Measurements from ENCODE around the gene POMT2.
"Not testable (repeated sequence)": the region's sequence is repeated elsewhere in the genome, so short reads cannot be mapped to it uniquely, and the experiment has no call there.

Gene POMT2

DNA sequence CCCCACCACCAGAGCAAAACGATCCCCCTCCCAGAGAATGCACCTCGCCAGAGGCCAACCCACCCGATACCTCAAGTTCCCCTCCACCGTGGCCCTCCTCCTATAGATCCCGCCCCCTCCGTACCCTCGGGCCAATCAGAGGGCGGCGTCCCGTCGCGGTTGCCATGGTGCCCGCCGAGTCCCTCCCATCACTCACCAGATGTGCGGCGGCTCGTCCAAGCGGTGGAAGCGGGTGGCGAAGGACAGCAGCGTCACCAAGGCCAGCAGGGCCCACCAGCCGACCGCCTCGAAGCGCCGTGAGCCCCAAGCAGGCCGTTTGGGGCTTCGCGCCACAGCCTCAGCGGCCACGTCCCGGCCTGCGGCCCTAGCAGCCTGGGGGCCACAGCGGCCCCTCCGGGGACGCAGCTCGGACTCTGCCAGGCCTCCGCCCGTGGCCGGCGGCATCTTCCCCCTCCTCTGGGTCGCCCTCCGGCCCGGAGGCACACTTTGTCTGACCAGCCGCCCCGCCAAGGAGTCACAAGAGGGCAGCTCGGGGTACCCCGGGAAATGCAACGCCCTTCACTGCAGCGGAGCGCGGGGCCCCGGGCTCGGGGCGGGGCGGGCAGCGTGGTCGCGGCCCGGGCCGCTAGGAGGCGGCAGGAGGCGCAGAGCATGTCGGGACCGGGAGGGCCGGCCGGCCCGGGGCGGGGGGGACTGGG lies at the start of gene POMT2:
POMT2 (minus strand) TSS at position 646 of the 698 bp plus-strand sequence; CDS start at position 444, 202 bp downstream.
- peak; percentile 86 to 88 for DNase-seq (ENCODE audit: low read depth in 2 of 2)

- no peak for DNase-seq (ENCODE audit: low read depth in 2 of 2)
These were observed 48.6 kb upstream of the POMT2 start for GRCh38 chr14:77369285-77369684.

GRCh38 chr14:77364146-77364545 lies 43.5 kb upstream of the POMT2 start:
- DNase-seq (ENCODE audit: low read depth in 2 of 2) = no peak

DNA sequence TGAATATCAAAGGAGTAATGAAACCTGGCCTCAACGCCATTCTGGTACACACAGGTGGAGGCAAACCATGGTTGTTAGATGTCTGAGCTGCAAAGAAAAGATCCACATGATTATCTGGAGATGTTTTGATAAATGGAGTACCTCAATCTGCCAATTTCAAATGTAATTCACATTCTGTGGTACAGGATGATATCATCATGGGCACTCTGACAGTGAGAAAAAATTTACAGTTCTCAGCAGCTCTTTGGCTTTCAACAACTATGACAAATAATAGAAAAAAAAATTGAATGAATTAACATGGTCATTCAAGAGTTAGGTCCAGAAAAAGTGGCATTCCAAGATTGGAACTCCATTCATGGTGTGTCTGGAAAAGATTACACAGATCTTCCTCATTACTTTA lies 38.9 kb upstream of the POMT2 start:
- DNase-seq (ENCODE audit: low read depth in 2 of 2) = no peak

DNA sequence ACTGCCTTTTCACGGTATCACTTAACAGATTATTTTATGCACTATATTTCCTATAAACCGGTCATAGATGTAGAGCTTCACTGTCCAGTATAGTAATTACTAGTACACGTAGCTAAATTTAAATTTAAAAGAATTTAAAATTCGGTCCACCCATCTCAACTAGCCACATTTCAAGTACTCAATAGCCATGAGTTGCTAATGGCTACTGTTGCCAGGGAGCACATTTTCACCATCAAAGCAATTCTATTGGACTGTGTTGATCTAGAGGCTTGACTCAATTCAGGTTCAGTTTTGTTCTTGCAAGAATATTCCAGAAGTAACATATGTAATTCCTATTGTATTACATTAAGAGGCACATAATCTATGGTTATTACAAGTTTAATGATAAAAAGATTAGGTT lies 36.2 kb upstream of the POMT2 start:
- no peak for DNase-seq (ENCODE audit: low read depth in 2 of 2)

- DNase-seq (ENCODE audit: low read depth in 2 of 2) = no peak
These were observed 35.1 kb upstream of the POMT2 start for GRCh38 chr14:77355811-77356210.

- DNase-seq (ENCODE audit: low read depth in 2 of 2) = no peak
These were observed 32.9 kb upstream of the POMT2 start for GRCh38 chr14:77353469-77354141.

GRCh38 chr14:77347751-77348150 lies 27.1 kb upstream of the POMT2 start:
- no peak for DNase-seq (ENCODE audit: low read depth in 2 of 2)

- DNase-seq (ENCODE audit: low read depth in 2 of 2) = no peak
These were observed 25.8 kb upstream of the POMT2 start for GRCh38 chr14:77346495-77346894.

GRCh38 chr14:77344377-77344996 lies 23.8 kb upstream of the POMT2 start:
- DNase-seq (ENCODE audit: low read depth in 2 of 2) = no peak

DNA sequence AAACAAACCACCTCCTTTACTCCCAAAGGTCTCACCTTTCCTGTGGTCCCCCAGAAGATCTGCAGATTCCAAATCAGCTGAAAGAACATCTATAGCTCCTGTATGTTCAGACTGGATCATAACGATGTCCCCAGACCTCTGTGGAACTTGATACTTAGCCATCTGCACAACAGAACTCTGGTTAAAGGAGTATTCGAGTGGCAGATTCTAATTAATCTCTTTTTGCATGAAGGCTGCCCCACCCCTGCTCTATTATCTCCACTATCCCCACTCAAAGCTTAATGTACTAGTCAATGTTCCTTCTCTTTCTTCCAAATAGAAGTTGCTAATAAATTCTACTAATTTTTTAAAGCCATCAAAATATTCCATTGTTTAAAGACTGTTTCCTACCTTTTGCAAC lies 23.0 kb upstream of the POMT2 start:
- no peak for DNase-seq (ENCODE audit: low read depth in 2 of 2)

DNA sequence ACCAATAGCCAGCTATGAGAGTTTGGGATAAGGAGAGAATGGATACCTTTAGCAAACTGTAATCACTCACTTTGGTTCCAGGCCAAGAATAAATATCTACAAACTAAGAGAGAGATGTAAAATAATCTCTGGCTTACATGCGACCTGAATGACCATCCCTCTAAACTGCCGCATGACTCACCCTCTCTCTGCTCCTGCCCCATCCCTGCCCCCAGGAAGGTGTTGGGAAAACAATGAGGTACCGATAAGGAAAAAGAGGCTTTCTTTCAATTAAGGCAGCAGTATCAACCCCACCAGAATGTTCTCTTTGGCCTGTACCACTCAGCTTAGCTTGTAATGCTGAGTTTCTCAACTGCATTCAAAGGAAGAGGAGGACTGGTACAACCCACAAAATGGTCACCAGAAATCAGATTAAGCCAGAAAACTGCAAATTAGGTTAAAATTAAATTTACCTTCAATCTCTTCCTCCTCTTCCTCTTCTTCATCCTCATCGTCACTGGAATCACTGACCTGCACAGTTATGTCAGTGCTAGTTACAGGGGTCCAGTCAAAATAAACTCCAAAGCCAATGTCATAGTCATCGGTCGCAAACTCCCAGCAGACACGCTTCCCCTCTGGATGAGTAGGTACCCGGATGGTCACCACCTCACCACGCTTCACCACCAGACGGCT lies 22.2 kb upstream of the POMT2 start:
- DNase-seq (ENCODE audit: low read depth in 2 of 2) = no peak

DNA sequence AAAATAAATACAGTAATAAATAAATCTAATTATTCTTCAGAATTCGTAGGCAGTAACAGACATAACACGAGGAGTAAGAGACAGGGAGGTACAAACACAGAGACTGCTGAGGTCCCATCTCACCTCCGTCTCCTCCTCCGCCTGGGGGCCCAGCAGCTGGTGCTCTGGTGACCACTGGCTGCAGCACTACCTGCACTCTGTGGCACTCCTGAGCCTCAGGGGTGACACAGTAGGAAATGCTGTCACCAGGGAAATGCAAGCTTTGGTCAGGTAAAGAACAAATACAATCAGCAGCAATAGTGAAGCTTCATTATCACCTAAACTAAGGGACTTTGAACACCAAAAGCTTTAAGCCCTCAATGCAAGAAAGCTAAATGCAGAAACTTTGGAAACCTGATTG lies 19.7 kb upstream of the POMT2 start:
- no peak for DNase-seq (ENCODE audit: low read depth in 2 of 2)

DNA sequence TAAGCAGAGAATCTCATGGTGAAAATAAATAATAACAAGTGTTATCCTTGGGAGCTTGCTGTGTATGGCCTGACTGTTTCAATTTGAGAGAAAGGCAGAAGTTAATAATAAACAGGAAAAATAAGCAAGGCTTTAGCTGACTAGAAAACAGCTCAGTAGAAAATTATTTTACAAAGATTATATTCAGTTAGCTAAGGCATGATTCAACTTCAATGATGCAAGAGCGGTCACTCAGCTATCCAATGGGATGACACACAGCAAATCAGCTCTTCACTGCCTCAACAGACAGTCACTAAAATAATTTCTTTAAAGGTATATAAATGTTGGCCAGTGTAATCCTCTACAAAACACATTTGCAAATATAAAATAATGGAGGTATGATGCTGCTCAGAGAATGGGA lies 18.7 kb upstream of the POMT2 start:
- no peak for DNase-seq (ENCODE audit: low read depth in 2 of 2)

DNA sequence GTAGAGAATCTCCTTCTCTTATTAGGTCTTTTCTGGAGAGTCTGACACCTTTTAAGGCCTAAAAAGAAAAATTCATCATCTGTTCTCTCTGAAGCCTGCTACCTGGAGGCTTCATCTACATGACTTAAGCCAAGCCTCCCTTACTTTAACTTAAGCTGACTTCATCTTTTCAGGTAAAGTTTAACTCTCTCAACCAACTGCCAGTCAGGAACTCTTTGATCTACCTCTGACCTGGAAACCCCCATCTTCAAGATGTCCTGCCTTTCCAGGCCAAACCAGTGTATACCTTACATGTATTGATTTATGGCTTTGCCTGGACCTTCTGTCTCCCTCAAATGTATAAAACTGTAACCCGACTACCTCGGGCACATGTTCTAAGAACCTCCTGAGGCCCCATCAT lies 17.6 kb upstream of the POMT2 start:
- no peak for DNase-seq (ENCODE audit: low read depth in 2 of 2)

DNA sequence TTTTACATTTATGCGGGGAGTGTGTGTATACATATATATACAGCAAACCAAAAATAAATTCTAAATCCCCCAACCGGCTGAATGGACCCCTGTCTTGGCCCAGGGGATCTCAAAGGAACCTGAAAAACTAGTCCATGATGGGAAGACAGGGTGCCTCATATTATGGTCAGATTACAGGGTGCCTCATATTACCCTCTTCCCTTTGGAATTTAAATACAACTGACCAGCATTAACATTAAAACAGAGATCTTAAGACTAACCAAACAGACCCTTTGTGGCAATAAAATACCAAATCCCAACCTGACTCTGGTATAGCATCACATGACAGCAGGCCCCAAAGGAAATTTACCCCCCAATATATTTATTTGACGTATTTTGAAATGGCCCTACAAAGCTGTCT lies 17.2 kb upstream of the POMT2 start:
- no peak for DNase-seq (ENCODE audit: low read depth in 2 of 2)

DNA sequence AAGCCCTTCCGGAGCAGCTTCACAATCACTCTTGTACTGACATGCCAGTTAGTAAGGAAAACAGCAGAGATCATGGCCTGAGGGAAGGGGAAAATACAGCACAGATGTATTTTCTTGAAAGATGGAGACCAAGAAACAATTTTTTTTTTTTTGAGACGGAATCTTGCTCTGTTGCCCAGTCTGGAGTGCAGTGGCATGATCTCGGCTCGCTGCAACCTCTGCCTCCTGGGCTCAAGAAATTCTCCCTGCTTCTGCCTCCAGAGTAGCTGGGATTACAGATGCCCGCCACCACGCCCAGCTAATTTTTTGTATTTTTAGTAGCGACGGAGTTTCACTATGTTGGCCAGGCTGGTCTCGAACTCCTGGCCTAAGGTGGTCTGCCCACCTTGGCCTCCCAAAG lies 16.6 kb upstream of the POMT2 start:
- DNase-seq (ENCODE audit: low read depth in 2 of 2) = not testable (repeated sequence)

GRCh38 chr14:77335576-77335975 lies 14.9 kb upstream of the POMT2 start:
- no peak for DNase-seq (ENCODE audit: low read depth in 2 of 2)

DNA sequence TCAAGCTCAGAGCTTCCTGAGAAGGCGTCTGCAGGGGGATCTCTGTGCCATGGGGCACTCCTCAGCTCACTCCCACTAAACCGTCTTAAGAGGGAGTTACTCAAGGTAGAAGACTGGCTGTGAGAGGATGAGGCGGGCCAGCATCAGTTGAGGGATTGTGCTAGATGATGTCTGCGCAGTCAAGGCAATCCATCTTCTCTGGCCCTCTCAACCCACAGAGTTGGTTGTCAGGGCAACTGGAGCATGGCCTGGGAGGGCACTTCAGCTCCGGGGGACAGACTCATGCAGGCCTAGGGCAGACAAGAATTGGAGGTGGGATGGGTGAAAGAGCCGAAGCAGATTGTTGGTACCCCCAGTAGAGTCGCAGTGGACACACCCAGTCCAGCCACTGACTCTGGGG lies 9.2 kb upstream of the POMT2 start:
- no peak for DNase-seq (ENCODE audit: low read depth in 2 of 2)

GRCh38 chr14:77327111-77327510 lies 6.4 kb upstream of the POMT2 start:
- DNase-seq (ENCODE audit: low read depth in 2 of 2) = no peak

GRCh38 chr14:77325746-77326094 lies 5.0 kb upstream of the POMT2 start:
- no peak for DNase-seq (ENCODE audit: low read depth in 2 of 2)

DNA sequence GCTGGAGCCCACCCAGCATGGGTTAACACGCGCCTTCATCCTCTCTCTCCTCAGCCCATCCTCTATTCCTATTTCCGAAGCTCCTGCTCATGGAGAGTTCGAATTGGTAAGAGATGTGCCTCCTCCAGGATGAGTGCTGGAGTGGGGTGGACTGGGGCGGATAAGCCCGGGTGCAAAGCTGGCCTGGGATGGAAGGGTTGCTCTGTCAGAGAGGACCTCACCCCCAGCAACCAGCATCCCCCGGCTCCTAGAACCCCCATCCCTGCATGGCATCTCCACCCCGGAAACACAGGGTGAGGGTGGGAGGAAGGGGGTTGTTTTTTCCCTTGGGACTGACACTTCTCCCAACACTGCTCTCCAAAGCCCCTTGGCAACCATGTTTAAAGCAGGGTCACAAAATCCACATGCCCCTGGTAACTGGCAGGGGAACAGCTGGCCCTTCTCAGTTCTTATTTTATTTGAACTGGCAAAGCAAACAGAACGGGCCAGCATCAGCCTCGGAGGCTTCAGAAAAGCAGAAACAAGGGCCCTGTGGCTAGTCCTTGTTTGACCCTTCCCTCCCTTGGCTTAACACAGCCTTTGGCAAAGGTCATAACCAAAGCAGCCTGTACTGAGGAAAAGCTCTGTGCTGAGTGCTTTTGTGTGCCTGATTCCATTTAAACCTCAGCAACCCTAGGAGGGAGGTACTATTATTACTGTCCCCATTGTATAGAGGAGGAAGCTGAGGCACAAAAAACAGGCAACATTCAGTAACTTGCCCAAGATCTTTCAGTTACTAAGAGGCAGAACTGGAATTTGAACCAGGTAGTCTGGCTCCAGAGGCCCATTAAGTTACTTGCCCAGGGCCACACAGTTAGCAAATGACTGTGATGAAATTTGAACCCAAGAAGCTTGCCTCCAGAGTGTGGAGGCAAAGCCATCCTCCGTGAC lies 4.4 kb upstream of the POMT2 start:
- no peak for DNase-seq (ENCODE audit: low read depth in 2 of 2)

Measured in stimulated activated CD4-positive, alpha-beta T cell treated with anti-CD3 and anti-CD28 coated beads, Interleukin-4, amount 100 ng/mL, for 48 hours (primary cell).